ENCODE results near the gene VEGFA. TPM values are rescaled to one million over a fixed set of nuclear protein-coding genes. Genes with fewer than 3 reads are reported as not detected.
A peak's percentile ranks its signal among the peaks of the same experiment; 100 is the strongest.

VEGFA gene
- polyA plus RNA-seq, 1 donor, result 312 TPM

DNA sequence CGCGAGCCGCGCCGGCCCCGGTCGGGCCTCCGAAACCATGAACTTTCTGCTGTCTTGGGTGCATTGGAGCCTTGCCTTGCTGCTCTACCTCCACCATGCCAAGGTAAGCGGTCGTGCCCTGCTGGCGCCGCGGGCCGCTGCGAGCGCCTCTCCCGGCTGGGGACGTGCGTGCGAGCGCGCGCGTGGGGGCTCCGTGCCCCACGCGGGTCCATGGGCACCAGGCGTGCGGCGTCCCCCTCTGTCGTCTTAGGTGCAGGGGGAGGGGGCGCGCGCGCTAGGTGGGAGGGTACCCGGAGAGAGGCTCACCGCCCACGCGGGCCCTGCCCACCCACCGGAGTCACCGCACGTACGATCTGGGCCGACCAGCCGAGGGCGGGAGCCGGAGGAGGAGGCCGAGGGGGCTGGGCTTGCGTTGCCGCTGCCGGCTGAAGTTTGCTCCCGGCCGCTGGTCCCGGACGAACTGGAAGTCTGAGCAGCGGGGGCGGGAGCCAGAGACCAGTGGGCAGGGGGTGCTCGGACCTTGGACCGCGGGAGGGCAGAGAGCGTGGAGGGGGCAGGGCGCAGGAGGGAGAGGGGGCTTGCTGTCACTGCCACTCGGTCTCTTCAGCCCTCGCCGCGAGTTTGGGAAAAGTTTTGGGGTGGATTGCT, 1.3 kb downstream of the VEGFA start:
- DNase-seq, result peak; percentile 51

- DNase-seq, result peak; percentile 40
Measured at GRCh38 chr6:43771858-43772680, 2.1 kb downstream of the VEGFA start.

GRCh38 chr6:43772681-43773049, 2.7 kb downstream of the VEGFA start:
- DNase-seq, result peak; percentile 60

DNA sequence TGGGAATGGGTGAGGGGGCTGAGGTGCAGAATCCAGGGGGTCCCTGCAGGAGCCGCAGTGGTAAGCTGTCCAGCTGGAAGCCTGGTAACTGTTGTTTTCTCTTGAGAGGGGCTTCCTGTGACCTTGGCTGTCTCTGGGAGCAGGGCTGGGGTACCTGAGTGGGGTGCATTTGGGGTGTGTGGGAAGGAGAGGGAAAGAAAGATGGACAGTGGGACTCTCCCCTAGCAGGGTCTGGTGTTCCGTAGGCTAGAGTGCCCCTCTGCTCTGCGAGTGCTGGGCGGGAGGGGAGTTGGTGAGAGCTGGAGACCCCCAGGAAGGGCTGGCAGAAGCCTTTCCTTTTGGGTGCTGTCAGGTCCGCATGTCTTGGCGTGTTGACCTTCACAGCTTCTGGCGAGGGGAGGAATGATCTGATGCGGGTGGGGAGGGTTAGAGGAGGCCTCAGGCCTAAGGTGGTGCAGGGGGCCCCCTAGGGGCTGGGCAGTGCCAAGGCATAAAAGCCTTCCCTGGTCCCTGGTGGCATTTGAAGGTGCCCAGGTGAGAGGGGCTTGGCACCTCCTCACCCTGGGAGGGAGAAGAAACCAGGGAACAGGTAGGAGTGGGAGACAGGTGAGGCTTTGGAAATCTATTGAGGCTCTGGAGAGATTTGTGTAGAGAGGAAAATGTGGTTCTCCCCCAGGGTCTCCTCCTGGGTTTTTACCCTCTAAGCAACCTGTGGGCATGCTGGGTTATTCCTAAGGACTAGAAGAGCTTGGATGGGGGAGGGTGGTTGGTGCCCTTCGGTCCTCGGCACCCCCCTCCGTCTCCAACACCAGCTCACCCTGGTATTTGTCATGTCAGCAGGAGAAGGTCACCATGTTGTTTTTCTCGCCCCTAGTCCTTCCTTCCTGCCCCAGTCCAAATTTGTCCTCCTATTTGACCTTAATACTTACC, 3.3 kb downstream of the VEGFA start:
- no peak for DNase-seq

GRCh38 chr6:43773980-43774775, 4.2 kb downstream of the VEGFA start:
- DNase-seq, result no peak

DNA sequence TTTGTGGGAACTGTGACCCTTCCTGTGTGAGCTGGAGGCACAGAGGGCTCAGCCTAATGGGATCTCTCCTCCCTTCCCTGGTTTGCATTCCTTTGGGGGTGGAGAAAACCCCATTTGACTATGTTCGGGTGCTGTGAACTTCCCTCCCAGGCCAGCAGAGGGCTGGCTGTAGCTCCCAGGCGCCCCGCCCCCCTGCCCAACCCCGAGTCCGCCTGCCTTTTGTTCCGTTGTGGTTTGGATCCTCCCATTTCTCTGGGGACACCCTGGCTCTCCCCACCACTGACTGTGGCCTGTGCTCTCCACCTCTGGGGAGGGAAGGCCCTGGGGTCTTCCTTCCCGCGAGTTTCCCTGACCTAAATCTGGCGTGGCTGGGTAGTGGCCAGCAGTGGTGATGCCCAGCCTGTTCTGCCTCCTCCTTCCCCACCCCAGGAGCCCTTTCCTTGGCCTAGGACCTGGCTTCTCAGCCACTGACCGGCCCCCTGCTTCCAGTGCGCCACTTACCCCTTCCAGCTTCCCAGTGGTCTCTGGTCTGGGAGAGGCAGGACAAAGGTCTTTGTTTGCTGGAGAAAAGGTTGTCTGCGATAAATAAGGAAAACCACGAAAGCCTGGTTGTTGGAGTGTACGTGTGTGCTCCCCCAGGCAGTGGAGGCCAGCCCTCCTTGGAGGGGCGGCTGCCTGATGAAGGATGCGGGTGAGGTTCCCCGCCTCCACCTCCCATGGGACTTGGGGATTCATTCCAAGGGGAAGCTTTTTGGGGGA, 4.9 kb downstream of the VEGFA start:
- DNase-seq, result peak; percentile 74

GRCh38 chr6:43775535-43775885, 5.5 kb downstream of the VEGFA start:
- DNase-seq, result no peak

DNA sequence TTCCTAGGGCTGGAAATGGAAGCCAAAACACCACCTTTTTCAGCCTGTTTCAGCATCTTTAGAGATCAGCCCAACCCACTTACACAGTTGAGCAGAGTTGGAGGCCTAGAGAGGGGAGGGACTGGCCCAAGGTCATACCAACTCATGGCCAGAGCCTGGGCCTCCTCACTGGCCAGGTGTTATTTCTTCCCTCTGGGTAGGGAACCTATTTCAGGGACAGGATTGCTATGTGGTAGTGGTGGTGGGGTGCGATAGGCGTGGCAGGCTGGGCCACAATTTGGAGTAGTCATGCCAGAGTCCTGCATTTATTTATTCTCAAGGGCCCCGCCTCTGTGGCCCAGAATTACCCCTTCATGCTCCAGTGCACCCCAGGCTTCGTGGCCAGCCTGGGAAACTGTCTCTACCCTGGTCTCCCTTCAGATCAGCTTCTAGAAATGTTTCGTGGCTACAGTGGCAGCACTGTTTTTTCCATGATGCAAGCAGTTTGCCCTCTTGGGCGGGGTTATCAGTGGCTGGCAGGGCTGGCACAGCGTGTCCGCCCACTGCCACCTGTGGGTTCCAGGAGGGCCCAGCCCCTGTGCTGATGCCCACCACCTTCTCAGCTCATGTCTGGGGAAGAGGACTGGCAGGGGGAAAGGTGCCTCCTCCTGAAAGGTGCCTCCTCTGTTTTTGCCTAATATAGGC, 6.2 kb downstream of the VEGFA start:
- no peak for DNase-seq

GRCh38 chr6:43776799-43777776, 7.1 kb downstream of the VEGFA start:
- DNase-seq, result no peak

DNA sequence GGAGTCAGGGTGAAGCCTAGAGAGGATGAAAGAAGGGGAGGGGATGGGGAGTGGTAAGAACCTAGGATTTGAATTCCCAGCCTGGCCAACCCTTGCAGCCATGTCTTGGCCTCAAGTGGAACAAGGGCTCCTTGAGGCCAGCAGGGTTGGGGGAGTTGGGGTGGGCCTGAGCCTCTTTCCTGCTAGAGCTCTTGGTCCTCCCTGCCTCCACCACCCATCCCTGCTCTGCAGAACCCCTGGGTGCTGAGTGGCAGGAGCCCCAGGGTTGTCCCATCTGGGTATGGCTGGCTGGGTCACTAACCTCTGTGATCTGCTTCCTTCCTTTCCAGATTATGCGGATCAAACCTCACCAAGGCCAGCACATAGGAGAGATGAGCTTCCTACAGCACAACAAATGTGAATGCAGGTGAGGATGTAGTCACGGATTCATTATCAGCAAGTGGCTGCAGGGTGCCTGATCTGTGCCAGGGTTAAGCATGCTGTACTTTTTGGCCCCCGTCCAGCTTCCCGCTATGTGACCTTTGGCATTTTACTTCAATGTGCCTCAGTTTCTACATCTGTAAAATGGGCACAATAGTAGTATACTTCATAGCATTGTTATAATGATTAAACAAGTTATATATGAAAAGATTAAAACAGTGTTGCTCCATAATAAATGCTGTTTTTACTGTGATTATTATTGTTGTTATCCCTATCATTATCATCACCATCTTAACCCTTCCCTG, 8.3 kb downstream of the VEGFA start:
- DNase-seq, result no peak

- DNase-seq, result no peak
Measured at GRCh38 chr6:43778976-43779851, 9.2 kb downstream of the VEGFA start.

GRCh38 chr6:43779852-43780236, 9.8 kb downstream of the VEGFA start:
- peak; percentile 55 for DNase-seq

GRCh38 chr6:43780293-43780692, 10.3 kb downstream of the VEGFA start:
- DNase-seq, result no peak

- DNase-seq, result no peak
Measured at GRCh38 chr6:43780941-43781928, 11.2 kb downstream of the VEGFA start.

GRCh38 chr6:43781941-43782704, 12.1 kb downstream of the VEGFA start:
- no peak for DNase-seq

All from left kidney (tissue), 2 donors.